VCaP (cell line): ENCODE data around the gene HMCN2.
A peak's percentile ranks its signal among the peaks of the same experiment; 100 is the strongest.

Experiments used
- H3K27ac ChIP-seq: fragments of 450-650 bp; 2 replicates; pipeline ENCODE4 v1.5.1; 2017
- TF ChIP-seq, protein P1 (sequence below): fragments of 450-650 bp; conservative IDR thresholded peaks from 2 replicates; pipeline ENCODE4 v1.5.1; 2017; ENCODE audit warnings: mild to moderate bottlenecking, moderate library complexity

HMCN2 gene

DNA sequence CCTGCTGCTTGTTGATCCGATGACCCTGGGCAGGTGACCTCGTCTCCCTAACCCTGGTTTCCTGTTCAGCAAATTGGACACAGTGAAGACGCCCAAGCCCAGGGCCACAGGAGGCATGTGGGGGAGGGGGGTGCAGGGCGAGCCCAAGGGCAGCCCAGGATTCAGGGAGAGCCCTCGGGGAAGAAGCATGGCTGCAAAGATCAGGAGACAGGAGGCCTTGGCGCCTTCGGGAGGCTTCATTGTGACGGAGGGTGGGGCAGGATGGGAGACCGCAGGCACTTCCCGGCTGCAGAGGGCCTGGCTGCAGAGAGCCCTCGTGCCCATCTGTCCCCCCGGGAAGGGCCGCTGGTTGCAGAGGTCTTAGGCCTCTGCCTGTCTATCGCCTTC is 185.4 kb downstream of the HMCN2 start:
- H3K27ac ChIP-seq = peak overlapping the region; percentile 59
- TF ChIP-seq, protein P1, sequence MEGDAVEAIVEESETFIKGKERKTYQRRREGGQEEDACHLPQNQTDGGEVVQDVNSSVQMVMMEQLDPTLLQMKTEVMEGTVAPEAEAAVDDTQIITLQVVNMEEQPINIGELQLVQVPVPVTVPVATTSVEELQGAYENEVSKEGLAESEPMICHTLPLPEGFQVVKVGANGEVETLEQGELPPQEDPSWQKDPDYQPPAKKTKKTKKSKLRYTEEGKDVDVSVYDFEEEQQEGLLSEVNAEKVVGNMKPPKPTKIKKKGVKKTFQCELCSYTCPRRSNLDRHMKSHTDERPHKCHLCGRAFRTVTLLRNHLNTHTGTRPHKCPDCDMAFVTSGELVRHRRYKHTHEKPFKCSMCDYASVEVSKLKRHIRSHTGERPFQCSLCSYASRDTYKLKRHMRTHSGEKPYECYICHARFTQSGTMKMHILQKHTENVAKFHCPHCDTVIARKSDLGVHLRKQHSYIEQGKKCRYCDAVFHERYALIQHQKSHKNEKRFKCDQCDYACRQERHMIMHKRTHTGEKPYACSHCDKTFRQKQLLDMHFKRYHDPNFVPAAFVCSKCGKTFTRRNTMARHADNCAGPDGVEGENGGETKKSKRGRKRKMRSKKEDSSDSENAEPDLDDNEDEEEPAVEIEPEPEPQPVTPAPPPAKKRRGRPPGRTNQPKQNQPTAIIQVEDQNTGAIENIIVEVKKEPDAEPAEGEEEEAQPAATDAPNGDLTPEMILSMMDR = no peak

DNA sequence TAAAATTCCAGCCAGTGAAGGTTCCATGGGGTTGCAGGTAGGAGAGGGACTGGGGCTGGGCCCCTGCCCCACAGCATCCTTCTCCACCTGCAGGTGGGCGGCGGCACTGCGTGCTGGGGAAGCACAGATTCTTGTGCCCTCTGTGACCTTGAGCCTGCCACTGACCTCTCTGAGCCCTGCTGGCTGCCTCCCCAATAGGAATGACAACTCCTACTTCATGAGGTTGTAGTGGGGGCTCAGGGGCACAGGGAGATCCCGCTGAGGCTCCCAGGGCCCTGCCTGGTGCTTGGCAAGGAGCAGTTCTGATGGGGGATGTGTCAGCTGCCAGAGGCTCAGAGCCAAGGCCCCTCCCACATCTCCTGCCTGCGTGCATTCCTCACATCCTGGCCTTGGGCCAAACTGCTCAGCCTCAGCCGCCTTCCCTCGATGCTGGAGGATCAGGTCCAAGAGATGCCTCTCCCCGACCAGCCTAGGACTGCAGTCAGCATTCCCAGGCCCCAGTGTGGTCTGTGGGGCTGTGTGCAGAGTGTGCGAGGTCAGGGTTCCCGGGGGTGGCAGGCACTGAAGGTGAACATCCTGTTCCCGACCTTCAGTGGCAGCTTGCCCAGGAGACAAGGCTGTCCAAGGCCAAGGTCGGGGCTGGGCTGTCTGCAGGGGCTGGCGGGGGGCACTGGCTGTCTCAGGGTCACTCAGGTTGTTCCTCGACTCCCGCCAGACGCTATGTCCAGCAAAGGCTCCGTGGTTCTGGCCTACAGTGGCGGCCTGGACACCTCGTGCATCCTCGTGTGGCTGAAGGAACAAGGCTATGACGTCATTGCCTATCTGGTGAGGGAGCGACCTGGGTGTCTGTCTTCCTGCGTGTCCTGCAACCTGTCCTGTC is 186.2 kb downstream of the HMCN2 start:
- H3K27ac ChIP-seq = peak overlapping the region; percentile 59
- TF ChIP-seq, protein P1 = peak; percentile 76

DNA sequence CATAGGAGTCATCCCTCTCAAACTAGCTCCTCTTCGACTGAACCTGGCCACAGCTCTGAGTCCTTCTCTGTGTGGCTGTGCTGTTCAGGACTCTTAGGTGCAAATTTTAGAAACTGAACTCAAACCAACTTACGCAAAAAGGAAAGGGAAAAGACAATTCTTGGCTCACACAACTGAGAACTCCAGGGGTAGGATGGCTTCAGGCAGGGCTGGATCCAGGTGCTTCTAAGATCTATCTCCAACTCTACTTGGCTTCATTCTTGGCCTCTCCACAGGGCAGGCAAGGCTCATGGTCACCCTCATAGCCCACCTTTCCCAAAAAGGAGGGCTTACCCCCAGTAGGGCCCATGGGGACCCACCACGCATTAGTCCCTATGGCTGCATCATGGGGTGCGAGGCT is 187.3 kb downstream of the HMCN2 start:
- peak overlapping the region; percentile 59 for H3K27ac ChIP-seq
- TF ChIP-seq, protein P1 = no peak

DNA sequence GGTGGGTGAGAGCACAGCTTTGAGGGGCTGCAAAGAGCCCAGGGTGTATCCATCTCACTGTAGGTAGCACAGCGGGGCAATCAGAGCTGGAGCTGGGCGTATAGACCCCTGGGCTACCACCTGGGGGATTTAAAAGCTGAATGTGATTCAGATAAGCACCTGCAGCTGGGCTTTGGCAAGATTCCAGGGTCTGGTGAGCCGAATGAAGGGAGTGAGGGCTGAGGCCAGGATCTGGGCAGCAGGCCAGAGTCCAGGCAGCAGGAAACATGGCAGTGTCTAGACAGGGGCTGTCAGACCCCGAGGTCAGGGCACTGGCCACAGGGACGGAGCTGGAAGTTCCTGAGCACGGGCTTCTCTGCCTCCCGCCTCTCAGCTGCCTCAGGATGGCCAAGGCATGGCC is 187.9 kb downstream of the HMCN2 start:
- TF ChIP-seq, protein P1 = no peak
- peak overlapping the region; percentile 59 for H3K27ac ChIP-seq

DNA sequence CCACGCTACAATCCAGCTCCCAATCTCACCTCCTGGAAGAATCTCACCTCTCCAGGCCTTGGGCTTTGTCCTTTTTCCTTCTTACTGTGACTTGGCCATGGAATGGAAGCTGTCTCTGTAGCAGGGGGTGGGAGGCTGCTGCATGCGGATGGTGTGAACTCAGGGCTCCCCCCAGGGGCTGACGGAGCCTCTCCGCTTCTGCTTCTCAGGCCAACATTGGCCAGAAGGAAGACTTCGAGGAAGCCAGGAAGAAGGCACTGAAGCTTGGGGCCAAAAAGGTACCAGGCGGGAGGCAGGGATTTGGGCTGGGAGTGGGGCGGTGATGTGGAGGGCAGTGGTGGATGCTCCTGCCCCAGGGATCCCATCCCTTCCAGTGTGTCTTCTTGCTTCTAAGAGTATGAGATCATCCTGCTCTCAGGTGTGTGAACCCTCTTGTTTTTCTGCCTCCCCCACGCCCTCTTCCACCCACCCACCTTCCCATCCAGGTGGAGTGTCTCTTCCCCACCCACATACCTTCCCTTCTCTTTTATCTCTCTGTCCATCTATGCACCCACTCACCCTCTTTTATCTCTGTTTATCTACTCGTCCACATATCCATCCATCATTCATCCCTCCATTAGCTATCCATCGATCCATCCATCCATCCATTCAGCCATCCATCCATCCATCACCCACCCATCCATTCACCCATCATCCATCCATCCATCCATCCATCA is 188.7 kb downstream of the HMCN2 start:
- TF ChIP-seq, protein P1 = no peak
- H3K27ac ChIP-seq = peak overlapping the region; percentile 59; the same call in 1 of the 2 replicates

DNA sequence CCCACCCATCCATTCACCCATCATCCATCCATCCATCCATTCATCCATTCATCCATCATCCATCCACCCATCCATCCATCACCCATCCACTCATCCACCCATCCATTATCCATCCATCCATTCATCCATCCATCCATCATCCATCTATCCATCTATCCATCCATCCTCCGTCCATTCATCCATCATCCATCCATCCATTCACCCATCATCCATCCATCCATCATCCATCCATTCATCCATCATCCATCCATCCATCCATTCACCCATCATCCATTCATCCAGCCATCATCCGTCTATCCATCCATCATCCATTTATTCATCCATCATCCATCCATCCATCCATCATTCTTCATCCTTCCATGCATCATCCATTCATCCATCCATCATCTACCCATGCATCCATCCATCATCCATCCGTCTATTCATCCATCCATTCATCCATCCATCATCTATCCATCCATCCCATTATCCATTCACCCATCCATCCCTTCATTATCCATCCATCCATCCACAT is 189.3 kb downstream of the HMCN2 start:
- TF ChIP-seq, protein P1 = no peak

DNA sequence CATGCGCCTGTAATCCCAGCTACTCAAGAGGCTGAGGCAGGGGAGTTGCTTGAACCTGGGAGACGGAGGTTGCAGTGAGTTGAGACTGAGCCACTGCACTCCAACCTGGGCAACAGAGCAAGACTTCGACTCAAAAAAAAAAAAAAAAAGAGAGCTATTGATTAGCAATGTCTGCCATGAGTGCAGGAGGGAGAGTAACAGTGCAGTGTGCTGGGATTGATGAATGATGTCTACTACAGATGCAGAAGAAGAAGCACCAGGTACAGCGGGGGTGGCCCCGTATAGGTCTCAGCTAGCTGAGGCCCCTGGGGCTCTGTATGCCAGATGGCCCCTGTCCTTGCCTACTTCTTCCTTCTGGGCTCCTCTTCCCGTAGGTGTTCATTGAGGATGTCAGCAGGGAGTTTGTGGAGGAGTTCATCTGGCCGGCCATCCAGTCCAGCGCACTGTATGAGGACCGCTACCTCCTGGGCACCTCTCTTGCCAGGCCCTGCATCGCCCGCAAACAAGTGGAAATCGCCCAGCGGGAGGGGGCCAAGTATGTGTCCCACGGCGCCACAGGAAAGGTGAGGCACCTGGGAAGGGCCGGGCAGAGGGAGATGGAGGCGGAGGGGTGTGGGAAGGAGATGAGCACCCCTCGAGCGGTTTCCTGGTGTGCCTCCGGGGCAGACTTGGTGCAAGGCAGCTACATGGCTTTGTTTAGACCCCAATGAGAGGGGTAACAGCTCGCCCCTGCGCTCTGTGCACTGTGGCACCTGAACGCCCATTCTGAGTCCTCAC is 192.7 kb downstream of the HMCN2 start:
- TF ChIP-seq, protein P1 = no peak
- H3K27ac ChIP-seq = no peak overlapping the region

More for the DNA sequence above, 189.3 kb downstream of the HMCN2 start:
- no peak overlapping the region for H3K27ac ChIP-seq
